HEK293 (cell line): Measurements from ENCODE around the gene PSAP.

Source experiments
- ATF2 ChIP-seq: fragments of 450-650 bp; formaldehyde crosslinking; IDR thresholded peaks from 2 replicates; pipeline ENCODE4 v1.5.1; 2016; ENCODE audit warnings: missing biosample characterization, missing genetic modification characterization, low read depth
- GLI4 ChIP-seq: fragments of 450-650 bp; formaldehyde crosslinking; IDR thresholded peaks from 2 replicates; pipeline ENCODE4 v1.5.1; 2016; ENCODE audit warnings: missing biosample characterization, missing genetic modification characterization
- GLIS1 ChIP-seq: fragments of 450-650 bp; formaldehyde crosslinking; IDR thresholded peaks from 2 replicates; pipeline ENCODE4 v1.5.1; 2016; ENCODE audit warnings: missing biosample characterization, missing genetic modification characterization
- HIC1 ChIP-seq: fragments of 450-650 bp; formaldehyde crosslinking; IDR thresholded peaks from 2 replicates; pipeline ENCODE4 v1.5.1; 2016; ENCODE audit warnings: missing biosample characterization, missing genetic modification characterization
- IKZF3 ChIP-seq: fragments of 450-650 bp; IDR thresholded peaks from 2 replicates; pipeline ENCODE4 v1.5.0; 2018; ENCODE audit warnings: missing biosample characterization, mild to moderate bottlenecking, missing genetic modification characterization, moderate library complexity
- SETDB1 ChIP-seq: IDR thresholded peaks from one replicate; pipeline ENCODE4 v1.6.1; 2017; ENCODE audit warnings: mild to moderate bottlenecking, low read length, moderate library complexity, mixed read lengths; ENCODE audit not compliant: insufficient read length
- YY2 ChIP-seq: fragments of 450-650 bp; formaldehyde crosslinking; IDR thresholded peaks from 2 replicates; pipeline ENCODE4 v1.5.1; 2016; ENCODE audit warnings: missing biosample characterization, missing genetic modification characterization
- ZBTB48 ChIP-seq: fragments of 450-650 bp; formaldehyde crosslinking; IDR thresholded peaks from 2 replicates; pipeline ENCODE4 v1.5.1; 2016; ENCODE audit warnings: missing biosample characterization, missing genetic modification characterization
- ZBTB49 ChIP-seq: fragments of 450-650 bp; formaldehyde crosslinking; IDR thresholded peaks from 2 replicates; pipeline ENCODE4 v1.5.1; 2016; ENCODE audit warnings: missing biosample characterization, missing genetic modification characterization, low read depth
- ZNF146 ChIP-seq: fragments of 450-650 bp; formaldehyde crosslinking; IDR thresholded peaks from 2 replicates; pipeline ENCODE4 v1.5.1; 2016; ENCODE audit warnings: missing biosample characterization, missing genetic modification characterization
- ZNF223 ChIP-seq: fragments of 450-650 bp; formaldehyde crosslinking; IDR thresholded peaks from 2 replicates; pipeline ENCODE4 v1.5.1; 2016; ENCODE audit warnings: missing biosample characterization, missing genetic modification characterization
- ZNF274 ChIP-seq, 2 experiments: fragments of 200-500 bp in 1 of 2; fragments of 450-650 bp in 1 of 2; sonication (Bioruptor generic) in 1 of 2; formaldehyde crosslinking in 1 of 2; IDR thresholded peaks; 2 replicates each; pipeline versions ENCODE4 v1.5.1 to v1.6.1; 2014 to 2016; ENCODE audit warnings: borderline replicate concordance in 1 of 2, inconsistent platforms in 1 of 2, low read length in 1 of 2, missing biosample characterization in 1 of 2, missing genetic modification characterization in 1 of 2
- ZNF280D ChIP-seq: fragments of 450-650 bp; formaldehyde crosslinking; IDR thresholded peaks from 2 replicates; pipeline ENCODE4 v1.5.1; 2016; ENCODE audit warnings: missing biosample characterization, missing genetic modification characterization
- ZNF324 ChIP-seq: fragments of 450-650 bp; formaldehyde crosslinking; IDR thresholded peaks from 2 replicates; pipeline ENCODE4 v1.5.1; 2016; ENCODE audit warnings: missing biosample characterization, missing genetic modification characterization
- ZNF350 ChIP-seq: fragments of 450-650 bp; formaldehyde crosslinking; IDR thresholded peaks from 2 replicates; pipeline ENCODE4 v1.5.0; 2017; ENCODE audit warnings: missing biosample characterization, mild to moderate bottlenecking, missing genetic modification characterization
- ZNF426 ChIP-seq: fragments of 450-650 bp; formaldehyde crosslinking; IDR thresholded peaks from 2 replicates; pipeline ENCODE4 v1.5.1; 2017; ENCODE audit warnings: missing biosample characterization, missing genetic modification characterization, mild to moderate bottlenecking, inconsistent platforms, moderate library complexity
- ZNF521 ChIP-seq: fragments of 450-650 bp; formaldehyde crosslinking; IDR thresholded peaks from 2 replicates; pipeline ENCODE4 v1.5.1; 2017; ENCODE audit warnings: missing biosample characterization, mild to moderate bottlenecking, missing genetic modification characterization
- ZNF548 ChIP-seq: fragments of 450-650 bp; formaldehyde crosslinking; IDR thresholded peaks from 2 replicates; pipeline ENCODE4 v1.5.1; 2016; ENCODE audit warnings: missing biosample characterization, missing genetic modification characterization
- ZNF610 ChIP-seq: fragments of 450-650 bp; formaldehyde crosslinking; IDR thresholded peaks from 2 replicates; pipeline ENCODE4 v1.5.1; 2016; ENCODE audit warnings: missing biosample characterization, missing genetic modification characterization, borderline replicate concordance
- ZNF645 ChIP-seq: fragments of 450-650 bp; formaldehyde crosslinking; IDR thresholded peaks from 2 replicates; pipeline ENCODE4; 2016; ENCODE audit warnings: missing biosample characterization, missing genetic modification characterization
- ZNF670 ChIP-seq: fragments of 450-650 bp; formaldehyde crosslinking; IDR thresholded peaks from 2 replicates; pipeline ENCODE4 v1.5.1; 2016; ENCODE audit warnings: missing biosample characterization, missing genetic modification characterization, low read depth
- ZNF785 ChIP-seq: fragments of 450-650 bp; formaldehyde crosslinking; IDR thresholded peaks from 2 replicates; pipeline ENCODE4 v1.5.1; 2016; ENCODE audit warnings: missing biosample characterization, missing genetic modification characterization
- ZNF843 ChIP-seq: fragments of 450-650 bp; formaldehyde crosslinking; IDR thresholded peaks from 2 replicates; pipeline ENCODE4 v1.5.1; 2016; ENCODE audit warnings: missing biosample characterization, missing genetic modification characterization
- ZXDB ChIP-seq: fragments of 450-650 bp; formaldehyde crosslinking; IDR thresholded peaks from 2 replicates; pipeline ENCODE4 v1.5.1; 2016; ENCODE audit warnings: missing biosample characterization, missing genetic modification characterization

PSAP gene

GRCh38 chr10:71840177-71840957 is 10.7 kb downstream of the PSAP start (continued):
- TF ChIP-seq ZNF426 (tag by site-specific recombination), result no peak
- TF ChIP-seq ZNF280D, result no peak
- TF ChIP-seq ZNF223, result no peak
- no peak for TF ChIP-seq GLI4 (tag by site-specific recombination)
- peak; percentile 22; the same call in 1 of the 2 replicates for TF ChIP-seq IKZF3 (tag by site-specific recombination)
- no peak for TF ChIP-seq ZNF843 (tag by site-specific recombination)
- TF ChIP-seq ZNF350 (tag by site-specific recombination), result no peak
- TF ChIP-seq ZBTB49 (tag by site-specific recombination), result no peak
- peak; percentile 81 for TF ChIP-seq ZBTB48 (tag by site-specific recombination)
- no peak for TF ChIP-seq ZNF521 (tag by site-specific recombination)
- TF ChIP-seq ZNF274 (IDR thresholded peaks at IDR 0.05; ENCODE audit: low read length), result no peak
- TF ChIP-seq ZNF274 (tag by site-specific recombination; IDR thresholded peaks at IDR 0.05; ENCODE audit: borderline replicate concordance), result no peak
- peak; percentile 39; the same call in 1 of the 2 replicates for TF ChIP-seq GLIS1 (tag by site-specific recombination)
- no peak for TF ChIP-seq ZNF645 (tag by site-specific recombination)
- TF ChIP-seq SETDB1, result no peak
- no peak for TF ChIP-seq ZNF548 (tag by site-specific recombination)
- no peak for TF ChIP-seq ZNF670 (tag by site-specific recombination)
- TF ChIP-seq YY2 (tag by site-specific recombination), result no peak
- peak; percentile 36; the same call in 1 of the 2 replicates for TF ChIP-seq ZXDB (tag by site-specific recombination)
- TF ChIP-seq ZNF146 (tag by site-specific recombination), result no peak
- TF ChIP-seq ZNF610 (tag by site-specific recombination), result peak; percentile 97
- no peak for TF ChIP-seq ZNF324 (tag by site-specific recombination)
- TF ChIP-seq HIC1 (tag by site-specific recombination), result no peak
- no peak for TF ChIP-seq ZNF785 (tag by site-specific recombination)
- no peak for TF ChIP-seq ATF2
